DMS79 (cell line): ENCODE measurements around the gene NUP188.

Source experiments
- DNase-seq: peaks from one replicate; lab custom pipeline; 2025; lab: John Stamatoyannopoulos, UW

Gene NUP188, protein sequence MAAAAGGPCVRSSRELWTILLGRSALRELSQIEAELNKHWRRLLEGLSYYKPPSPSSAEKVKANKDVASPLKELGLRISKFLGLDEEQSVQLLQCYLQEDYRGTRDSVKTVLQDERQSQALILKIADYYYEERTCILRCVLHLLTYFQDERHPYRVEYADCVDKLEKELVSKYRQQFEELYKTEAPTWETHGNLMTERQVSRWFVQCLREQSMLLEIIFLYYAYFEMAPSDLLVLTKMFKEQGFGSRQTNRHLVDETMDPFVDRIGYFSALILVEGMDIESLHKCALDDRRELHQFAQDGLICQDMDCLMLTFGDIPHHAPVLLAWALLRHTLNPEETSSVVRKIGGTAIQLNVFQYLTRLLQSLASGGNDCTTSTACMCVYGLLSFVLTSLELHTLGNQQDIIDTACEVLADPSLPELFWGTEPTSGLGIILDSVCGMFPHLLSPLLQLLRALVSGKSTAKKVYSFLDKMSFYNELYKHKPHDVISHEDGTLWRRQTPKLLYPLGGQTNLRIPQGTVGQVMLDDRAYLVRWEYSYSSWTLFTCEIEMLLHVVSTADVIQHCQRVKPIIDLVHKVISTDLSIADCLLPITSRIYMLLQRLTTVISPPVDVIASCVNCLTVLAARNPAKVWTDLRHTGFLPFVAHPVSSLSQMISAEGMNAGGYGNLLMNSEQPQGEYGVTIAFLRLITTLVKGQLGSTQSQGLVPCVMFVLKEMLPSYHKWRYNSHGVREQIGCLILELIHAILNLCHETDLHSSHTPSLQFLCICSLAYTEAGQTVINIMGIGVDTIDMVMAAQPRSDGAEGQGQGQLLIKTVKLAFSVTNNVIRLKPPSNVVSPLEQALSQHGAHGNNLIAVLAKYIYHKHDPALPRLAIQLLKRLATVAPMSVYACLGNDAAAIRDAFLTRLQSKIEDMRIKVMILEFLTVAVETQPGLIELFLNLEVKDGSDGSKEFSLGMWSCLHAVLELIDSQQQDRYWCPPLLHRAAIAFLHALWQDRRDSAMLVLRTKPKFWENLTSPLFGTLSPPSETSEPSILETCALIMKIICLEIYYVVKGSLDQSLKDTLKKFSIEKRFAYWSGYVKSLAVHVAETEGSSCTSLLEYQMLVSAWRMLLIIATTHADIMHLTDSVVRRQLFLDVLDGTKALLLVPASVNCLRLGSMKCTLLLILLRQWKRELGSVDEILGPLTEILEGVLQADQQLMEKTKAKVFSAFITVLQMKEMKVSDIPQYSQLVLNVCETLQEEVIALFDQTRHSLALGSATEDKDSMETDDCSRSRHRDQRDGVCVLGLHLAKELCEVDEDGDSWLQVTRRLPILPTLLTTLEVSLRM (N-terminal part only)

DNA sequence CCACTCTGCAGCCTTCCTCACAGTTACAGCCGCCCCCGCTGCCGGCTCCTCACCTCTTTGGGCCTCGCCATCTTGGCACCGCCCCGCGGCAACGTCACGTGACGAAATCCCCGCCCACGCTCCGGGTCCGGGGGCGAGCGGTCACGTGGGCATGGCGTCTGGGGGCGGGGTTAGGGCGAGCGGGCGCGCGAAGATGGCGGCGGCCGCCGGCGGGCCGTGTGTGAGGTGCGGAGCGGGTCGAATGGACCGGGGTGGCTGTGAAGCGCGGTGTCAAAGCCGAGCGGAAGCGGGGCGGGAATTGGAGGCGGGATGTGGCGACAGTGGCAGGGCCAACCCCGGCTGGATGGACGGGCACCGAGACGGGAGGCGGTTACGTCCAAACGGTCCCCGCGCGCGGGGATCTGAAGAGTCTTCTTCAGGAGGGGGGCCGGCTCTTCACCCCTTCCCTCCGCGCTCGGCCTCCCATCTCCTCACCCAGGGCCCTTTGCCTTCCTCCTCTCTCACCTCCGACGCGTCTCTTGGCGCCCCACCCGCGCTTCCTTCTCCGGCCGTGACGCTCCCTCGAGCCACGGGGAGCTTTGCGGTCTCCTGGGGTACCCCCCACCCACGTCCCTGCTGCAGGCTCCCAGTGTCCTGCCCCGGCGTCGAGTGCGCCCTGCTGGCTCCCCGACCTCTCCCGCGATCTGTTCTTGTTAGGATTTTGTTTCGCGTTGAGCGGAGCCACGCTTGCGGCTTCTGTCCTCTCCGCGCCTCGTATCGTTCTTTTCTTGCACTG lies at the start of gene NUP188, which contains the start of gene DOLK:
NUP188 (plus strand) TSS at position 173 of the 775 bp plus-strand sequence; CDS start at position 194, 21 bp downstream.
DOLK (minus strand) TSS at position 77 of the 775 bp plus-strand sequence. CDS start 300 bp downstream, outside the sequence.
- DNase-seq, result peak; percentile 86

DNA sequence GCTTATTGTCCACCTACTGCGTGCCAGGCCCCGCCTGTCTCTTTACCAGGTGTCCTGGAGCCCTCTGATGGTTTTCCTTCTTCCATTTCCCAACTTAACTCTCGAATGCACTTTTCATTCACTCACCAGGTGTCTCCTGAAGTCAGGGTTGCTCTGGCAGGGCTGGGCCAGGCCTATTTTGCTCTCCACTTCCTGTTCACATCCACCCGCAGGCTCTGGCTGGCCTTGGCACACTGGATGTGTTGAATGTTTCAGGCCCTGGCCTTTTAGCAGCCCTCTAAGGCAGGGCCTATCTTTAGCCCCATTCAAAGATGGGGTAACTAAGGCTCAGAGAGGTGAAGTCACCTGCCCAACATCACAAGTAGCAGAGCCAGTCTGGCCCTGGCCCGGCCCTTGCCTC lies 49.1 kb upstream of the NUP188 start:
- no peak for DNase-seq

DNA sequence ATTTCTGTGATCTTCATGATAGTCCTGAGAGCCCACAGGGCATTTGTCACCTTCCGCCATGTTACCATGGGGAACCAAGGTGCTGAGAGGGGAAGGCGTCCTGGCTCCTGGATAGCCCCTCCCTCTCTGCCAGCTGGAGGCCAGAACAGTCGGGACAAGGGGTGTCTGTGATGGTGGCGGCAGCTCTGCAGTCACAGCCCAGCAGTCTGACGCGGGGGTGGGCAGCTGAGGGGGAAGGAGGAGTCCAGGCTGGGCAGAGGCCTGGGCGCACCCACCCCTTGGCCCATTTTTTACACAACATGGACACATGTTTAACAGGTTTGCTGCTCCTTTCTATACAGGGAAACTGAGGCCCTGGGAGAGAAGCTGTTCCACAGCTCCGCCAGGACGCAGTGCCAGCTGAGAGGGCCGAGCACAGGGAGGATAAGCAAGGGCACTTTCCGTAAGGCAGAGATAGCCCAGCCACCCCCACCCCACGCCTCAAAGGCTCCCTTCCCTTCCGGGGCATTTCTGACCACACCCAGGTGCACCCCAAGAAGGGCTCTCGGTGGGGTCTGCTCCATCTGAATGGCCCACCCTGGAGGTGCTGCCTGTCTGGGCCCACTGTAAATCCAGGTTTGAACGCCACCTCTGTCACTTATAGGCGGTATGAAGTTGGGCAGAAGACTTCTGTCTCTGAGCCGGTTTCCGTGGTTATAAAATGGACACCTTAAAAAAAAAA lies 48.5 kb upstream of the NUP188 start:
- no peak for DNase-seq

DNA sequence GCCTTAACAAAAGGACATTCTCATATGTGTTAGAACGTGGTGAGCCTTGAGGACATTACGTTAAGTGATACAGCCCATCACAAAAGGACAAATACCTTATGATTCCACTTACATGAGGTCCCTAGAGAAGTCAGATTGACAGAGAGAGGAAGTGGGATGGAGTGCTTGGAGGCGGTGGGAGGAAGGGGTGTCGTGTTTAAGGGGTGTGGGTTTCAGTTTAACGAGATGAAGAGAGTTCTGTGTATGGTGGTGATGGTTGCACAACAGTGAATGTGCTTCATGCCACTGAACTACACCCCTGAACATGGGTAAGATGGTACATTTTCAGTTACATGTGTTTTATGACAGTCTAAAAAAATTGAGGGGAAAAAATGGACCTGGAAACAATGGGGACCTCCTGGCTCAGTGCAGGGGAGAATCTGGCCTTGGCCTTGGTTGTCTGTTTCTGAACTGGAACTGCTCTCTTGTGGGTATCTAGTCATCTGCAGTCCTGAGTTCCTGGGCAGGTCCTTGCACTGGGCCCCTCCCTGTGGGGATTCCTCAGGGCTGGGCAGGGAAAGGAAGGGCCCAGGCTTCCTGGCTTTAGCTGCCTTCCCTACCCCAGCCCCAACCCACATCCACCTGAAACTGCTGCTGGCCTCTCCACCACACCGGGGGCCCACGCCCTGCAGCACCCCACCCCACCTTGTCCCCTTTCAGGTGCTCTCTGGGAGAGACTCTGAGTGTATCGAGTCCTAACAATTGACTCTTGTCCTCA lies 47.8 kb upstream of the NUP188 start:
- DNase-seq, result no peak

DNA sequence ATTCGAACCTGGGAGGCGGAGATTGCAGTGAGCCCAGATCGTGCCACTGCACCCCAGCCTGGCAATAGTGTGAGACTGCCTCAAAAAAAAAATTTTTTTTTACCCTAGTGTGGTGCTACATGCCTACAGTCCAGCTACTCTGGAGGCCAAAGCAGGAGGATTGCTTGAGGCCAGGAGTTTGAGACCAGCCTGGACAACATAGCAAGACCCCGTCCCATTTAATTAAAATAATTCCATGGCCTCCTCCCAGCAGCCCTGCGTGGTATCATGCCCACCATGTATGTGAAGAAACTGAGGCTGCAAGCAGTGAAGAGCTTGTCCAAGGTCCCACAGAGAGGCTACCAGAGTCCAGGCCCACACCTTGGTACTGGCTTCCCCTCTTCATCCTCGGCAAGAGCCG lies 46.1 kb upstream of the NUP188 start:
- DNase-seq, result no peak

GRCh38 chr9:128901822-128902221 lies 45.7 kb upstream of the NUP188 start:
- DNase-seq, result no peak

DNA sequence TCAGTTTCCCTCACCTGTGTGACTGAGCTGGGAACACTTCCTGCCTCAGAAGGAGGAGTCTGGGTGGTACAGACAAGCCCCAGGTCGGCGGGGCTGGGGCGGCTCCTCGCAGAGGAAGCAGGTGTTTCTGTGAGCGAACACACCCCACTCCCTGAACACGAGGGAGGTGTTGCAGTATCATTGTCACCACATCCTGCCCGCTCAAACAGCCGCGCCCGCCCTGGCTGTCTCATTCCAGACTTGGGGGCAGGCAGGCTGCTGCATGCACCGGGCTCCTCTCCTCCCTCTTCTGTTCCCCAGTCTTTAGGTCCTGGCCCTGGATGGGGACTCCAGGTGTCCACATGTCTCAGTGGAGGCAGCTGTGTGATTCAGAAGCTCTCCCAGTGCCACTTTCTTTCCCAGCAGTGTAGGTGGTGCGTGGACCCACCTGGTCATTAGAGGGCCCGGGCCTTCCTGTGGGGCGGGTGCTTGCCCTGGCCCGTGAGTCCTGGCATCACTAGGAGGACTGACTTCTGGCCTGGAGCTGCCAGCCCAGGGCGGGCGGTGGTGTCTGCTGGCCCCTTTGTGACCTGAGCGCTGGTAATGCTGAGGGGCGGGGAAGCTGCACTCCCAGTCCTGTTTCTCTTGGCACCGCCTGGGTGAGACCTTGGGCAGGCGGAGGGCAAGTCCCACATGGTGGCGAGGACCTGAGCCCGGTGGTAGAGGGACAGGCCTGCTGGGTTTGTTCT lies 45.0 kb upstream of the NUP188 start:
- no peak for DNase-seq

GRCh38 chr9:128903079-128903461 lies 44.4 kb upstream of the NUP188 start:
- no peak for DNase-seq

- DNase-seq, result no peak
These were observed 43.5 kb upstream of the NUP188 start for GRCh38 chr9:128903871-128904620.

DNA sequence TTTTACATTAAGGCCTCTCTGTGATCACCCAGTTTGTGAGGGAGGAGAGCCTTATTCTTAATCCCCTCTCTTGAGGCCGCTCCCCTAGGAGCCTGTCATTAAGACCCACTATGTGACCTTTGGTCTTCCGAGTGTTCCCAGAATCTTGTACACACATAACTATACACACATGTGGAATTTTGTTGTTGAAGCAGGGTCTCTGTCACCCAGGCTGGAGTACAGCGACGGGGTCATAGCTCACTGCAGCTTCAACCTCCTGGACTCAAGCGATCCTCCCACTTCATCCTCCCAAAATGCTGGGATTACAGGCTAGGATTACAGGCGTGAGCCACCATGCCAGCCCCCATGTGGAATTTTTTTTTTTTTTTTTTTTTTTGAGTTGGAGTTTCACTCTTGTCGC lies 41.5 kb upstream of the NUP188 start:
- no peak for DNase-seq

DNA sequence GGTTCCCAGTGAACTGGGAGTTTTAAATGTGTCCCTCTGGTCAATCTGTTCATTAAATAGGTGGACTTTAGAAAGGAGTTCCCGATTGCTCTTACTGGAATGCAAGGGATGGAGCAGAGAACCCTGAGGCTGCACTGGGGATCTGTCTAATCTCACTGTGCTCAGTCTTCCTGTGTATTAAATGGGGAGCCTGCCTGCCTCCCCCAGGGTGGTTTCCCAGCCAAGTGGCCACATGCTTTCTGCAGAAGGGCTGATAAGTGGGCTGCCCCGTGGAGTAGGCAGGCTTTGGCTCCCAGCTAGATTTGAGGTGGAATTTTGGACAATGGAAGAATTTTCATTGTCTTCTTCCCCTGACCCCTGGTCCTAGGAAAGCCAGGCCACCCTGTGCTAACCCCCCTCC lies 40.8 kb upstream of the NUP188 start:
- DNase-seq, result no peak

DNA sequence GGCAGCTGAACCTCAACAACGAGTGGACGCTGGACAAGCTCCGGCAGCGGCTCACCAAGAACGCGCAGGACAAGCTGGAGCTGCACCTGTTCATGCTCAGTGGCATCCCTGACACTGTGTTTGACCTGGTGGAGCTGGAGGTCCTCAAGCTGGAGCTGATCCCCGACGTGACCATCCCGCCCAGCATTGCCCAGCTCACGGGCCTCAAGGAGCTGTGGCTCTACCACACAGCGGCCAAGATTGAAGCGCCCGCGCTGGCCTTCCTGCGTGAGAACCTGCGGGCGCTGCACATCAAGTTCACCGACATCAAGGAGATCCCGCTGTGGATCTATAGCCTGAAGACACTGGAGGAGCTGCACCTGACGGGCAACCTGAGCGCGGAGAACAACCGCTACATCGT lies 39.1 kb upstream of the NUP188 start:
- DNase-seq, result no peak

DNA sequence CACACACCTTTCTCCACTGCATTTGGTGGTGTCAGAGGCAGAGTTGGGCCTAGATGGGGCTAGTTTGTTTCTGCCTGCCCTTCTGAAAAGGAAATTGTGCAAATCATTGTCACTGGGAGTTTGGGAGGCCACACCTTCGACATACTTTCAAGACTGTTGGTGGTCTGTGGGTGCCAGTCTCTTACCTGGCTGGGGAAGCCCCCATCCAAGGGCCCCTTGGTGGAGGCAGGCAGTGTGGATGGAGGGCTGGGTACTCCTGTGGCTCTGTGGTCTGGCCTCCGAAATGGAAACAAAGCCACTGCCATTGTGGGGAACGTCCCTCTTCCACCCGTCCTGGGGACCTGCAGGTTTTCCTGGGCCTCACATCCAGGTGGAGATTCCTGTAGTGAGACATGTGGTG lies 37.6 kb upstream of the NUP188 start:
- no peak for DNase-seq

DNA sequence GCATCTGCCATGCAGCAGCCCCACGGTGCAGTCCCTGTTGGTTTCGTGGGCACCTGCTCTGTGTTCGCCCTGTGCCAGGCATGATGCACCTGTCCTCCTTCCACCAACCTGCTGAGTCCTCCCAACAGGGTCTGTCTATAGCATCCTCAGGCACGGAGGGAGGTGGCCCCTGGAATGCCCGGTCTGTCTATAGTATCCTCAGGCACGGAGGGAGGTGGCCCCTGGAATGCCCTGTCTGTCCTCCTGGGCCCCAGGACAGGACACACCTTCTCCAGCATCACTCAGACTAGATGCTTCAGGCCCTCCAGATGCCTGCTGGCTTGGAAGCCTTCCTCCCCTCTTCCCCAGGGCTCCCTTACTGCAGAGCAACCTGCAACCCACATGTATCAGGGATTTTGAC lies 36.6 kb upstream of the NUP188 start:
- no peak for DNase-seq

DNA sequence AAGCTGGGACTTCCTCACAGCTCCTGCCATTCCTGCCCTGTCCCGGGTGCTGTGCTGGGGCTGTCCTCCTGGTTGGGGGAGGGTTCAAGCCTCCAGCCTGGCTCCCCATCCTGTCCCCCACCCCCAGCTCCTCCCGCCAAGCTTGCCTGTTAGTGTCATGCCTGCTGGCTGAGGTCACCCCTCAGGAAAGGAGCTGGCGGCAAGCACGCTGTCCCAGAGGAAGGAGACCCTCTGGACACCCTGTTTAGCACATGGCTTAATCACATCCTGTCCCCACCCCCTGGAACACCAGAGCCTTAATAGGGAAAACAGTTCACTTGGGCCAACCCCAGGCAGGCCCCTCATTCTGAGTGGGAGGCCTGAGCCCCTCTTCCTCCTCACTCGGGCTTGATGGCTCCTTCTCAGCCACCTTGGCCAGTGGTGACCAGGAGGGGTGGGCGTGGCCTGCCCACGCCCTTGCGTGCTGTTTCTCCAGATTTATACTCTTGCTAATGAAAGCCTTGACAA lies 35.9 kb upstream of the NUP188 start:
- no peak for DNase-seq

GRCh38 chr9:128912270-128912853 lies 35.1 kb upstream of the NUP188 start:
- no peak for DNase-seq

GRCh38 chr9:128913048-128913900 lies 34.2 kb upstream of the NUP188 start:
- DNase-seq, result no peak
